Endothelial cell (in vitro differentiated cells): Measurements from ENCODE around the gene SLC22A1. TPM values are rescaled to one million over a fixed set of nuclear protein-coding genes. Genes with fewer than 3 reads are reported as not detected.

Experiments
- DNase-seq: peaks from one replicate; pipeline ENCODE4 v3.0.0; 2021; ENCODE audit warnings: low spot score
- H3K27ac Mint-ChIP-seq: one replicate; pipeline ENCODE4 v1.8.0; 2021; ENCODE audit warnings: mixed read lengths, inconsistent platforms; ENCODE audit not compliant: unreplicated experiment
- H3K27me3 Mint-ChIP-seq: one replicate; pipeline ENCODE4 v1.8.0; 2021; ENCODE audit warnings: mild to moderate bottlenecking, moderate library complexity, mixed read lengths, inconsistent platforms; ENCODE audit not compliant: unreplicated experiment
- H3K36me3 Mint-ChIP-seq: one replicate; pipeline ENCODE4 v1.8.0; 2021; ENCODE audit warnings: mild to moderate bottlenecking, low read depth, mixed read lengths, inconsistent platforms; ENCODE audit not compliant: unreplicated experiment
- H3K4me1 Mint-ChIP-seq: one replicate; pipeline ENCODE4 v1.8.0; 2021; ENCODE audit warnings: mild to moderate bottlenecking, mixed read lengths, inconsistent platforms; ENCODE audit not compliant: unreplicated experiment
- H3K4me3 Mint-ChIP-seq: one replicate; pipeline ENCODE4 v1.8.0; 2021; ENCODE audit warnings: mild to moderate bottlenecking, mixed read lengths, inconsistent platforms; ENCODE audit not compliant: unreplicated experiment
- H3K9me3 Mint-ChIP-seq: one replicate; pipeline ENCODE4 v1.8.0; 2021; ENCODE audit warnings: mixed read lengths, inconsistent platforms; ENCODE audit not compliant: unreplicated experiment
- total RNA-seq: library from RNA; stranded (reverse); fragmentation: NEBNext Ultra II Directional; extraction: Animal tissue kit (Norgen Biotek cat#: 25700); gene quantifications from one replicate; pipeline ENCODE4 v1.2.1, GENCODE V29; 2021; ENCODE audit not compliant: unreplicated experiment
- TF ChIP-seq, protein P1 (sequence below): fragments of 200-600 bp; sonication (generic); IDR thresholded peaks from one replicate; pipeline ENCODE4 v1.5.0; 2021; ENCODE audit warnings: antibody characterized with exemption; ENCODE audit not compliant: unreplicated experiment

Gene SLC22A1
- total RNA-seq, 1 donor from 2014 or later = 2.7 TPM

DNA sequence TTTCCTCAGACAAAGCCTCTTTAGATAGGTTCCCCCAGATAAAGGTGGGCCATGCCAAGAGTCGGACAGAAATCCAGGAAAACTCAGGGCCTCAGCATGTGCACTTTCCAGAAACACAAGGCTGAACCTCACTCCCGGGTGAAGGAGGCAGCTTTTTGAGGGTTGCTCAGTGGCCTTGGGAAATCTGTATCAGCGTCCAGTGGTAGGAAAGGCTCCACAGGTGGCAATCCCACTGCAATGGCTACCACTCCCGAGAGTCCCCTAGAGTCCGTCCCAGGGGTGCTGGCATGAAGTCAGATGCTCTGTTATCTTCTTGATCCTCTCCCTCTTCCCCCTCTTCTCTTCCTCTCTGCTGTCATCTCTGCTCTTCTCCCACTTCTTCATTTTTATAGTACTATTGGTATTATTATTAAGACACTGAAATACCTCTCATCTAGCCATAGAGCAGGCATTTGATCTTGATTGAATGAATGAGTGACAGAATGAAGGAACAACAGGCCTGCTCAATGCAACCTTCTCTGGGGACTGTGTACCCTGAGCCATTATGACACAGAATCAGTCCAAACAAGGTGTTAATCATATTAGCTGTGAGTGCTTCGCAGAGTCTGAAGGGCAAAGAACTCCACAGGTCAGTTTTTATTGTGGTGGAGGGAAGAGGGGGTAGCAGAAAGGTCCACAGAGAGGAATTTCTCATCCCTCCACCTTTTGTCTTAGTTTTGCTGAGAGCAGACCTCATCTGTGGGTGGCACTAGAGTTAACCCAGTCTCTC lies 13.3 kb downstream of the SLC22A1 start:
- no peak for DNase-seq
- Mint-ChIP-seq H3K9me3 (no peaks in the 10 kb centered on the region), H3K4me1 (peaks cover 5% of the 10 kb centered on the region), H3K27me3 (peaks cover 12% of the 10 kb centered on the region), H3K36me3 (no peaks in the 10 kb centered on the region), H3K4me3 (no peak overlapping the region), H3K27ac (no peak overlapping the region)
- TF ChIP-seq, protein P1, sequence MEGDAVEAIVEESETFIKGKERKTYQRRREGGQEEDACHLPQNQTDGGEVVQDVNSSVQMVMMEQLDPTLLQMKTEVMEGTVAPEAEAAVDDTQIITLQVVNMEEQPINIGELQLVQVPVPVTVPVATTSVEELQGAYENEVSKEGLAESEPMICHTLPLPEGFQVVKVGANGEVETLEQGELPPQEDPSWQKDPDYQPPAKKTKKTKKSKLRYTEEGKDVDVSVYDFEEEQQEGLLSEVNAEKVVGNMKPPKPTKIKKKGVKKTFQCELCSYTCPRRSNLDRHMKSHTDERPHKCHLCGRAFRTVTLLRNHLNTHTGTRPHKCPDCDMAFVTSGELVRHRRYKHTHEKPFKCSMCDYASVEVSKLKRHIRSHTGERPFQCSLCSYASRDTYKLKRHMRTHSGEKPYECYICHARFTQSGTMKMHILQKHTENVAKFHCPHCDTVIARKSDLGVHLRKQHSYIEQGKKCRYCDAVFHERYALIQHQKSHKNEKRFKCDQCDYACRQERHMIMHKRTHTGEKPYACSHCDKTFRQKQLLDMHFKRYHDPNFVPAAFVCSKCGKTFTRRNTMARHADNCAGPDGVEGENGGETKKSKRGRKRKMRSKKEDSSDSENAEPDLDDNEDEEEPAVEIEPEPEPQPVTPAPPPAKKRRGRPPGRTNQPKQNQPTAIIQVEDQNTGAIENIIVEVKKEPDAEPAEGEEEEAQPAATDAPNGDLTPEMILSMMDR = no peak

DNA sequence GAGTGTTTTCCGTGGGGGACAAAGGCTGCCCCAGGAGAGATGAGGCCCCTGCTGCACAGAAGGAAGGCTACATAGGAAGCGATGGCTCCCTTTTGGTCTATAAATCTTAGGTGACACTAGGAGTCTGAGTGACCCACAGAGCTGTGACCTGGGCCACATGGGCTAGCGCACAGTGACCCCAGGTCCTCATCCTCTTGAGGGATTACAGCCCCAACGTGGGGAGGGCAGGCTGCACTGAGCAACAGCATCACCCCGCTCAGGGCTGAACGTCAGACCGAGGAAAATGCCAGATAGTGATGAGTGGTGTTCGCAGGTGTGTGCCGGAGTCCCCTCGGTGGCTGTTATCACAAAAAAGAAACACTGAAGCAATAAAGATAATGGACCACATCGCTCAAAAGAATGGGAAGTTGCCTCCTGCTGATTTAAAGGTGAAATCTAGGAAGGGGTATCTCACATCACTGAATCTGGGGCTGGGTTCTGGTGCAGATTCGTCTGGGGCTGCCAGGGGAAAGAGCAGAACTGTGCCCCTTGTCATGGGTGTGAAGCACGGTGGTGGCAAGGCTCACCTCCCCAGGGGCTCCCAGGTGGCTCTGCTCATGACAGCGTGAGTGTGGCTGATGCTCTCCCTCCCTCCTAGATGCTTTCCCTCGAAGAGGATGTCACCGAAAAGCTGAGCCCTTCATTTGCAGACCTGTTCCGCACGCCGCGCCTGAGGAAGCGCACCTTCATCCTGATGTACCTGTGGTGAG lies 14.5 kb downstream of the SLC22A1 start:
- H3K9me3 Mint-ChIP-seq = no peaks in the 10 kb centered on the region
- no peak overlapping the region for H3K27ac Mint-ChIP-seq
- TF ChIP-seq, protein P1 = no peak
- no peaks in the 10 kb centered on the region for H3K4me1 Mint-ChIP-seq
- no peaks in the 10 kb centered on the region for H3K36me3 Mint-ChIP-seq
- peaks cover 10% of the 10 kb centered on the region for H3K27me3 Mint-ChIP-seq
- DNase-seq = no peak
- no peak overlapping the region for H3K4me3 Mint-ChIP-seq

DNA sequence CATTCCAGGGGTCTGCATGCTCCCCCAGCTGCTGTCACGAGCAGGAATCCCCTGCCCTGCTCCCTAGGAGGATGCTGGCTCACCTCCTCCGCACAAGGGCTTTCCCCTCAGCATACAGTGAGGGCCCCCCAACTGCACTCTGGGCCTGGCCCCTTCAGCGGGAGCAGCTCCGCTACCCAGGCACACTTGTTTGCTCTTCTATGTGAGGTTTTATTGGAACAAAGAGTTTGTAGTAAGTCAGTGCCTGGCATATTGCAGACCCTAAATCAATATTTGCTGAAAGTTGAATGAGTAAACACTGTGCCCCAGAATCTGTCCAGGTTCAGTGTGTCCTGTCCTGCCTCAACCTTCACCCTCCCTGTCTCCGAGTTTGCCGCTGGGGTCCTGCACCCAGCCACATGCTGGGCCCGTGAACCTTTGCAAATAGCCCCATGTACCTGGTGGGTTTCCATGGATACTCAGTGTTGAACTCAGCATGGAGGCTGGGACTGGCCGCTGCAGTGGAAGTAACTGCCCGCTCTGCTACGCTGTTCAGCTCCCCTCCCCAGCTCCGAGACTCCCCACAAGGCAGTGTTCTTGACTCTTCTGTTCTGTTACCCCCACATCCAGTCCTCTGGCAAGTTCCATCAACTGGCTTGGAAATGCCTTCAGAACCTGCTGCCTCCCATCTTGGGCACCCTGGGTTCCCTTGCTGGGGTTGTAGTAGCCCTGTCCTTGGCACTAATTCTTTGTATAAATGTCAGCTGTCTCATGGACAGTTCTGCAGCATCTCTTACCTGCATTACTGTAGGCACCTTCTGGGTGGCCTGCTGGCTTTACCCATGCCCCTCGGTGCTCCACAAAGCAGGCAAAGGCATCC lies 15.7 kb downstream of the SLC22A1 start:
- DNase-seq = no peak
- TF ChIP-seq, protein P1 = no peak
- Mint-ChIP-seq H3K9me3 (no peaks in the 10 kb centered on the region), H3K36me3 (no peaks in the 10 kb centered on the region), H3K27ac (no peak overlapping the region), H3K4me1 (no peaks in the 10 kb centered on the region), H3K4me3 (no peak overlapping the region), H3K27me3 (peaks cover 10% of the 10 kb centered on the region)

DNA sequence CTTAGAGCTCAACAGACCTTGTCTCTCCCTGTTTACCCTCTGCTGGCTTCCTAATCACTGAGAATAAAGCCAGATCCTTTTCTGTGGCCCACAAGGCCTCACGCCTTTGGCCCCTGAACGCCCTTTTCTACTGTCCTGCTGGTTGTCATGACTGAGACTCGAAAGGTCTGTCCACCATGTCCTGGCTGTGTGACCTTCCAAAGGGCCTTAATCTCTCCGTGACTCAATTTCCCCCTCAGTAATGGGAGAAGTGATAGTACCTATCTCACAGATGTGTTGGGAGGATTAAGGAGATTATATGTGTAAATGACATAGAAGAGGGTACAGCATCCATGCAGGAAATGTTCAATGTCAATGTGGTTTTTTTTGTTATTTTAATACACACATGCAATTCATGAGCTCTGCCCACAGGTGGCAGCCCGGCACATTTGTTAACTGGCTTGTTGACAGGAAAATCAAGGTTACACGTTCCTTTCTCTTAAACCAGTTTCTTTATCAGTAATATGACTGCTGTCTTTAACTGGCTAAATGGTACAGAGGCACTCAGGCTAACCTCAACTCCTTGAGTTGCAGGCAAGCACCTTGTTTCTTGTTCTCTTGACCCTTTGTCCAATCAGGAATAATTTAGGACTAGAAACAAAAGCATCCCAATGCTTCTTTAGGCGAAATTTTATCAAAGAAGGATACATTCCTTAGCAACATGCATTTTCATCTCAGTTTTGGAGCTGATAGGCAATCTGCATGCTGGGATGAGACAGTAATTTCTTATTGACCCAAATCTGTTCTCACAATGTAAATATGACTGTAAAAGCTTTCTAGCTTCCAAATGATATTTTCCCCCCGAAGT lies 16.6 kb downstream of the SLC22A1 start:
- no peak overlapping the region for H3K4me3 Mint-ChIP-seq
- H3K27ac Mint-ChIP-seq = no peak overlapping the region
- no peaks in the 10 kb centered on the region for H3K36me3 Mint-ChIP-seq
- H3K27me3 Mint-ChIP-seq = peaks cover 9% of the 10 kb centered on the region
- TF ChIP-seq, protein P1 = peak; percentile 85
- DNase-seq = peak; percentile 61
- no peaks in the 10 kb centered on the region for H3K4me1 Mint-ChIP-seq
- H3K9me3 Mint-ChIP-seq = no peaks in the 10 kb centered on the region
